Stomach (tissue), 9 donors: ENCODE results near the gene PLSCR3. TPM values are rescaled to one million over a fixed set of nuclear protein-coding genes. Genes with fewer than 3 reads are reported as not detected.

ENCODE experiments used
- DNase-seq, 2 donors: peaks; one replicate each; pipeline versions ENCODE4 v3.0.0 to v3.0.0-alpha.2; 2013 to 2019
- H3K27ac ChIP-seq, 5 donors: fragments of 200-600 bp in 4 of 5; sonication (generic) in 4 of 5; one replicate each; pipeline ENCODE4 v1.5.1; 2013 to 2019; ENCODE audit warnings: mild to moderate bottlenecking in 1 of 5, moderate library complexity in 1 of 5
- H3K27me3 ChIP-seq, 3 donors: fragments of 200-600 bp; sonication (generic); one replicate each; pipeline ENCODE4 v1.5.1; 2017 to 2019; ENCODE audit warnings: mixed run types in 1 of 3
- H3K36me3 ChIP-seq, 4 donors: fragments of 200-600 bp; sonication (generic); 1 replicate in 3 of 4; 2 replicates in 1 of 4; pipeline ENCODE4 v1.5.1; 2016 to 2019
- H3K4me1 ChIP-seq, 4 donors: fragments of 200-600 bp; sonication (generic); one replicate each; pipeline ENCODE4 v1.5.1; 2016 to 2019
- H3K4me3 ChIP-seq, 4 donors: fragments of 200-600 bp; sonication (generic) in 3 of 4; one replicate each; pipeline ENCODE4 v1.5.1; 2016 to 2019; ENCODE audit warnings: mild to moderate bottlenecking in 1 of 4
- H3K9me3 ChIP-seq, 4 donors: fragments of 200-600 bp; sonication (generic); one replicate each; pipeline ENCODE4 v1.5.1; 2016 to 2019
- EP300 ChIP-seq: sonication (generic); formaldehyde crosslinking; IDR thresholded peaks from one replicate; pipeline ENCODE4 v1.6.1; 2017; ENCODE audit warnings: antibody characterized with exemption
- POLR2A ChIP-seq, 4 donors: fragments of 450-650 bp; IDR thresholded peaks; one replicate each; pipeline ENCODE4 v1.6.1; 2016; ENCODE audit warnings: antibody characterized with exemption in 4 of 4, control low read depth in 2 of 4, mild to moderate bottlenecking in 1 of 4, moderate library complexity in 1 of 4
- POLR2AphosphoS5 ChIP-seq, 3 donors: sonication (generic); formaldehyde crosslinking; IDR thresholded peaks; one replicate each; pipeline ENCODE4 v1.6.1; 2016; ENCODE audit warnings: antibody characterized with exemption in 3 of 3
- WGBS, 5 donors: extraction: QIAGEN DNeasy Blood & Tissue Kit in 3 of 5; methylation state at CpG; one replicate each; pipeline versions ENCODE4 v1.1.5 to v1.1.7; 2013 to 2018; 5-methylcytosine and 5-hydroxymethylcytosine counted together
- intact Hi-C: fragments of 100-400 bp; cut with DNase I; formaldehyde crosslinking; loops from one replicate; pipeline ENCODE4 v1.15.1; 2023; ENCODE audit warnings: low total_unique reads
- polyA plus RNA-seq, 3 donors: library from polyadenylated mRNA; stranded (reverse); fragments of 200-250 nt; gene quantifications; one replicate each; pipeline ENCODE4 v1.2.3, GENCODE V29; 2013
- total RNA-seq, 5 donors: library from RNA; depleted of rRNA; stranded (reverse); fragments of >200 nt; gene quantifications; one replicate each; pipeline versions ENCODE4 v1.1.0 to v1.2.3, GENCODE V29; 2014 to 2016
- TF ChIP-seq, protein P1 (sequence below), 7 experiments: fragments of 450-650 bp in 4 of 7; fragments of 200-600 bp in 3 of 7; sonication (generic) in 3 of 7; IDR thresholded peaks; one replicate each; pipeline ENCODE4 v1.5.1; 2016 to 2019; ENCODE audit warnings: antibody characterized with exemption in 7 of 7, control low read depth in 2 of 7, mild to moderate bottlenecking in 1 of 7
- donor health status: healthy with polysubstance abuse.
- donor health status: Bipolar disorder and iron deficiency.
- donor health status: healthy.

The PLSCR3 gene
- total and polyA plus RNA-seq, 8 donors, result 7.9 to 101 (median 24.4) TPM; not detected in 1

DNA sequence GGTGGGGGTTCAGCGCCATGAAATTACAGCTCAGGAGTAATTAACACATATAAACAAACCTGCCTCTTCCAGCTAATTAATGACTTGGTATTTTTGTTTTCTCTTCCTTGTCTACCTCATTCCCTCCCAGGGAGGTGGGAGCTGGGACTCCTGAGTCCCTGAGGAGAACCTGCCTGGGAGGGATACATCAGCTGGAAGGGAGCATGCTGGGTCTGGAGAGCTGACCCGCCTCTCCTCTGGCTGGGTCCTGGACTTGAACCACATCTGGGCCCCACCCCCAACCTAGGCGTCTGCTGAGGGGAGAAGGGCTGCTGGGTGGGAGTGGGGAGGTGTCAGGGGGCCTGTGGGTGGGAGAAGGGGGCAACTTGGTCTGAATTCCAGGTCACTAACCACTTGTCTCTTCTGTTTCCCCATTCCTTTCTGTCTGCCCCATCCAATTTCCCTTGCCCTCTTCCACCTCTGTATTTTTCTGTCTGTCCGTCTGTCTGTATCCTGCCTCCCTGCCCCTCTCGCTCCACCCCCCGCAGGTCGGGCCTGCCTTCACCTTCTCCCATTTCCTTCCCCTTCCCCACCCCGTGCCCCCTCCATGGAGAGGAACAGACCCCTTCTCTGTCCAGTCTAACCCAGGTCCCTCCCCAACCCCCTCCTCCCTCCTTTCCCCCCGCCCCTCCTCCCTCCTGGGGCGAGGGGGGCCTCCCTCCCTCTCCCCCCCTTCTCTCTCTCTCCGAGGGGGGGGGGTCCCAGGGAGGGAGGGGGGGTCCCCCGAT, 13.3 kb upstream of the PLSCR3 start, which contains the start of gene NLGN2:
Gene NLGN2 (plus strand): TSS at position 361 of the 767 bp plus-strand sequence. CDS start 411 bp downstream, outside the sequence.
- Histone ChIP-seq H3K4me3 (peak within 1 kb of the TSS in 1 of 4 donors; percentile 6), H3K27me3 (peaks cover 0 to 13% (median 0%) of the 10 kb centered on the region in 3 donors), H3K4me1 (peaks cover 25 to 32% (median 27%) of the 10 kb centered on the region in 4 donors), H3K36me3 (peaks cover 0 to 25% (median 19%) of the 10 kb centered on the region in 4 donors), H3K9me3 (no peaks in the 10 kb centered on the region), H3K27ac (no peak within 1 kb of the TSS)
- intact Hi-C loops, result no loop called here
- WGBS, 5 donors, result 39 to 63% (median 45%) methylated on average over 8 to 11 of the region's 12 CpGs
- no peak for DNase-seq
- TF ChIP-seq POLR2A (IDR thresholded peaks at IDR 0.05), result no peak
- TF ChIP-seq, protein P1, sequence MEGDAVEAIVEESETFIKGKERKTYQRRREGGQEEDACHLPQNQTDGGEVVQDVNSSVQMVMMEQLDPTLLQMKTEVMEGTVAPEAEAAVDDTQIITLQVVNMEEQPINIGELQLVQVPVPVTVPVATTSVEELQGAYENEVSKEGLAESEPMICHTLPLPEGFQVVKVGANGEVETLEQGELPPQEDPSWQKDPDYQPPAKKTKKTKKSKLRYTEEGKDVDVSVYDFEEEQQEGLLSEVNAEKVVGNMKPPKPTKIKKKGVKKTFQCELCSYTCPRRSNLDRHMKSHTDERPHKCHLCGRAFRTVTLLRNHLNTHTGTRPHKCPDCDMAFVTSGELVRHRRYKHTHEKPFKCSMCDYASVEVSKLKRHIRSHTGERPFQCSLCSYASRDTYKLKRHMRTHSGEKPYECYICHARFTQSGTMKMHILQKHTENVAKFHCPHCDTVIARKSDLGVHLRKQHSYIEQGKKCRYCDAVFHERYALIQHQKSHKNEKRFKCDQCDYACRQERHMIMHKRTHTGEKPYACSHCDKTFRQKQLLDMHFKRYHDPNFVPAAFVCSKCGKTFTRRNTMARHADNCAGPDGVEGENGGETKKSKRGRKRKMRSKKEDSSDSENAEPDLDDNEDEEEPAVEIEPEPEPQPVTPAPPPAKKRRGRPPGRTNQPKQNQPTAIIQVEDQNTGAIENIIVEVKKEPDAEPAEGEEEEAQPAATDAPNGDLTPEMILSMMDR (IDR thresholded peaks at IDR 0.05), result no peak
- TF ChIP-seq POLR2AphosphoS5 (IDR thresholded peaks at IDR 0.05), result no peak
- TF ChIP-seq EP300, result no peak

DNA sequence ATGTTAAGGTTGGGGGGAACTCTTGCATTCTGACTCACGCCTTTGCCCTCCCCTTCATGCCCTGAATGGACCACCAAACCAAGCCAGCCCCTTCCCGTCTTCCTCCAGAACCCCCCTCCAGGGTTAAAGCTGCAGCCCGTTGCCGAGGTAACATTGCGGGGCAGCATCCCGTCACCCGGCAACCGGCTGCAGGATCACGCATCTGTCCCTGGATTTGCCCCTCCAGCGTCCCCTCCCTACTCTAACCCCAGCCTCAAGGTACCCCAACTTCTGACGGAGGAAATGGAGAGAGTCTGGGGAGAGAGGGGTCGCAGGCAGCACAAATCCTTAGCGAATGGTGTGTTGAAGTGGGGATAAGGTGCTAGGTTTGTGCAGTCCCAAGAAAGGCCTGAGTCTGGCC, 12.8 kb upstream of the PLSCR3 start:
- no peak for TF ChIP-seq POLR2A (IDR thresholded peaks at IDR 0.05)
- no peak for TF ChIP-seq EP300
- TF ChIP-seq, protein P1 (IDR thresholded peaks at IDR 0.05), result no peak
- TF ChIP-seq POLR2AphosphoS5 (IDR thresholded peaks at IDR 0.05), result no peak
- Histone ChIP-seq H3K27ac (no peak overlapping the region), H3K27me3 (peaks cover 0 to 13% (median 0%) of the 10 kb centered on the region in 3 donors), H3K9me3 (no peaks in the 10 kb centered on the region), H3K36me3 (peaks cover 0 to 25% (median 19%) of the 10 kb centered on the region in 4 donors), H3K4me3 (no peak overlapping the region), H3K4me1 (peaks cover 30 to 38% (median 33%) of the 10 kb centered on the region in 4 donors)
- WGBS, 5 donors, result 79 to 90% (median 81%) methylated on average over 13 of the region's 13 CpGs
- no peak for DNase-seq
- intact Hi-C loops, result no loop called here

DNA sequence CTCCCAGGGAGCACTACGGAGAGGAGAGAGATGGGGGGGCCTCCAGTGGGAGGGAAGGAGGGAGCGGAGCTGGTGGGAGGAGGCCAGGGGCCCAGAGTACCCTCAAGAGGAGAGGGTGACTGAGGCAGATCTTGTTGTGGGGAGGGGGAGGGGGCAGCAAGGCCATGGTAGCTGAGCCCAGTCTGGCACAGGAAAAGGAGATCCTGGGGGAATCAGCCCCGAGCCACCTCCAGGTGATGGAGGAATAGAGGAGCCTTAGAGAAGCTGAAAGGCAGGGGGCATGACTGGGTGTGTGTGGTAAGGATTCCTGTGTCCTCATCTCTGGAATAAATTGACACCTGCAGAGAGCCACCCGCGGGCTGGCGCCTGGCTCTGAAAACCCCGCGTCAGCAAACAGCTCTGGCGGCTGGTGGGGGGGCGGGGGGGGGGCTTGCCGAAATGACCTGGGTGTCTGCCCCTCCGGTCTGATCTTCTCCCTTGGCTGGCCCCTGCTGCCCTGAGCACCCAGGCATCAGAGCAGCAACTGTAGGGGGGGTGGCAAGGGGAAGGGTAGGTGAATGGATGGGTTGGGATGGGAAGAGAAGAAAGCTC, 12.0 kb upstream of the PLSCR3 start:
- H3K4me3 ChIP-seq, result peak overlapping the region in 1 of 4 donors; percentile 74
- WGBS, 5 donors, result 34 to 52% (median 47%) methylated on average over 7 to 12 of the region's 12 CpGs
- peaks cover 0 to 13% (median 0%) of the 10 kb centered on the region in 3 donors for H3K27me3 ChIP-seq
- TF ChIP-seq, protein P1 (IDR thresholded peaks at IDR 0.05), result no peak
- TF ChIP-seq EP300, result no peak
- TF ChIP-seq POLR2A (IDR thresholded peaks at IDR 0.05), result no peak
- TF ChIP-seq POLR2AphosphoS5 (IDR thresholded peaks at IDR 0.05), result no peak
- DNase-seq, result no peak
- intact Hi-C loops, result no loop called here
- peaks cover 0 to 25% (median 19%) of the 10 kb centered on the region in 4 donors for H3K36me3 ChIP-seq
- H3K4me1 ChIP-seq, result peaks cover 30 to 42% (median 34%) of the 10 kb centered on the region in 4 donors
- H3K27ac ChIP-seq, result peak overlapping the region in 2 of 5 donors; percentile 90 to 94
- H3K9me3 ChIP-seq, result no peaks in the 10 kb centered on the region
